Measurements from ENCODE around the gene GJA10.

GJA10 gene

DNA sequence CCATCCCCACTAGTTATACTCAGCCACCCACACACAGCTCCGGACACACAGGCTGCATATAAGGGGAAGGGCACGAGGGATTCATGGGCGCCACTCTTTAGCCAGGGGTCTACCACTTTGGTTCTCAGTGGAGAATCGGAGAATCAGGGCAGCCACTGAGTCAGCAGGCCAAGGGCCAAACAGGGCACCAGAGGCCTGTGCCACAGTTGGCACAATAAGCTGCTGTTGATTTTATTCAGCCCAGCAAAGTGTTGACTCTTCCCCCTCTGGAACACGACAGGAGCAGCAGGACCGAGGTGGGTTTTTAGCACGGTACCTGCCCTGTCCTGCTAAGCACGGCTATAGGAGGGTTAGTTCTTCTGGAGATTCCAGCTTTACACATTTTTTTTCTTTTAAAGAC is 48.3 kb downstream of the GJA10 start:
- in situ Hi-C loops (cut with MboI; ENCODE audit: low sequenced_read_pairs): loop anchor here (10.0 kb wide), 2 partner anchors 342 to 532 kb away; no protein-coding TSS in a partner anchor

- in situ Hi-C loops (cut with MboI; ENCODE audit: low sequenced_read_pairs): loop anchor here (10.0 kb wide), 2 partner anchors 341 to 531 kb away; no protein-coding TSS in a partner anchor
Measured at GRCh38 chr6:89944181-89944755, 50.0 kb downstream of the GJA10 start.

DNA sequence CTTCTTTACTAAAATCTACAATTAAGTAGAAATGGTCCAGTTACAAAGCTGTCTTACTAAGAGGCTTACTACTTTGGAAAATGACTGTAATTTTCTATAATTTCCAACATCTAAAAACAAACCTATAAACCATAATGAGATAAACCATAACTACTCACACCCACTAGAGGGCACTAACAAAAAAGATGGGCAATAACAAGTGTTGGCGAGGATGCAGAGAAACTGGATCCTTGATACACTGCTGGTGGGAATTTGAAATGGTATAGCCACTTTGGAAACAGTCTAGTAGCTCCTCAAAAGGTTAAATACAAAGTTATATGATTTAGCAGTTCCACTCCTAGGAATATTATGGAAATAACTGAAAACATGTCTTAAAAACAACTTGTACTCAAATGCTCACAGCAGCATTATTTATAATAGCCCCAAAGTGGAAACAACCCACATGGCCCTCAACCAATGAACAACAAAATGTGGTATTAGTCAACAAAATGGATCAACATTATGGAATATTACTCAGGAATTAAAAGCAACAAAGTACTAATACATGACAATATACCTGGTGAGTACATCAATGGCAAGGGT is 50.6 kb downstream of the GJA10 start:
- in situ Hi-C loops (cut with MboI; ENCODE audit: low sequenced_read_pairs): loop anchor here (10.0 kb wide), 2 partner anchors 340 to 530 kb away; no protein-coding TSS in a partner anchor
